NB4 (cell line): ENCODE data around the gene KLF7.

Source experiments
- DNase-seq: peaks from one replicate; pipeline ENCODE4 v3.0.0; 2010; ENCODE audit warnings: low read depth
- H3K4me3 ChIP-seq: one replicate; pipeline ENCODE4 v1.5.1; 2011; ENCODE audit warnings: mild to moderate bottlenecking, low read depth, low read length, moderate library complexity
- MYC ChIP-seq: IDR thresholded peaks from 2 replicates; pipeline ENCODE4 v1.6.1; 2011; ENCODE audit warnings: low read depth, low read length
- POLR2A ChIP-seq: IDR thresholded peaks from 2 replicates; pipeline ENCODE4 v1.6.1; 2011; ENCODE audit warnings: mild to moderate bottlenecking; ENCODE audit not compliant: insufficient read length; ENCODE audit errors: extremely low read depth
- TF ChIP-seq, protein P1 (sequence below): IDR thresholded peaks from one replicate; pipeline ENCODE4 v1.5.1; 2012; ENCODE audit warnings: low read depth, low read length
- TF ChIP-seq, protein P2 (sequence below): IDR thresholded peaks from 2 replicates; pipeline ENCODE4 v1.6.1; 2011; ENCODE audit warnings: low read depth, low read length

Gene KLF7

DNA sequence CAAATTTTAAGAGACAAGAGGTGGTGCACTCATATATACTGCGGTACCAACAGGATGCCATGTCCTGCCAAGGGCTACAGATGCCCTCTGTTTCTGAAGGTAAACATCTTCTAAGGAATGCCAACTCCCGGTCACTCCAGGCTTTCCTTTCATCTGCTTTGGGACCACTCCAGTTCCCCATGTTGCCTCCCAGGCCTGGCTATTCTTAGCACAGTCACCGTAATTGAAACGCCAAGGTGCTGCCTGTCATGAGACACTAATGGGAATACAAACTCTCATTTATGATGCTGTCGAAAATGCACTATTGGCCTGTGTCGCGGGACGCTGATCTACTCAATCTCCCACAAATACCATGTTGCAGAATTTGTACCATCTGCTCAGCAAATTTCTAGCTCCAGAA is 79.6 kb downstream of the KLF7 start:
- H3K4me3 ChIP-seq: no peak overlapping the region
- TF ChIP-seq, protein P1, sequence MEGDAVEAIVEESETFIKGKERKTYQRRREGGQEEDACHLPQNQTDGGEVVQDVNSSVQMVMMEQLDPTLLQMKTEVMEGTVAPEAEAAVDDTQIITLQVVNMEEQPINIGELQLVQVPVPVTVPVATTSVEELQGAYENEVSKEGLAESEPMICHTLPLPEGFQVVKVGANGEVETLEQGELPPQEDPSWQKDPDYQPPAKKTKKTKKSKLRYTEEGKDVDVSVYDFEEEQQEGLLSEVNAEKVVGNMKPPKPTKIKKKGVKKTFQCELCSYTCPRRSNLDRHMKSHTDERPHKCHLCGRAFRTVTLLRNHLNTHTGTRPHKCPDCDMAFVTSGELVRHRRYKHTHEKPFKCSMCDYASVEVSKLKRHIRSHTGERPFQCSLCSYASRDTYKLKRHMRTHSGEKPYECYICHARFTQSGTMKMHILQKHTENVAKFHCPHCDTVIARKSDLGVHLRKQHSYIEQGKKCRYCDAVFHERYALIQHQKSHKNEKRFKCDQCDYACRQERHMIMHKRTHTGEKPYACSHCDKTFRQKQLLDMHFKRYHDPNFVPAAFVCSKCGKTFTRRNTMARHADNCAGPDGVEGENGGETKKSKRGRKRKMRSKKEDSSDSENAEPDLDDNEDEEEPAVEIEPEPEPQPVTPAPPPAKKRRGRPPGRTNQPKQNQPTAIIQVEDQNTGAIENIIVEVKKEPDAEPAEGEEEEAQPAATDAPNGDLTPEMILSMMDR: no peak
- no peak for TF ChIP-seq POLR2A
- no peak for TF ChIP-seq MYC
- TF ChIP-seq, protein P2, sequence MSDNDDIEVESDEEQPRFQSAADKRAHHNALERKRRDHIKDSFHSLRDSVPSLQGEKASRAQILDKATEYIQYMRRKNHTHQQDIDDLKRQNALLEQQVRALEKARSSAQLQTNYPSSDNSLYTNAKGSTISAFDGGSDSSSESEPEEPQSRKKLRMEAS: no peak
- no peak for DNase-seq

DNA sequence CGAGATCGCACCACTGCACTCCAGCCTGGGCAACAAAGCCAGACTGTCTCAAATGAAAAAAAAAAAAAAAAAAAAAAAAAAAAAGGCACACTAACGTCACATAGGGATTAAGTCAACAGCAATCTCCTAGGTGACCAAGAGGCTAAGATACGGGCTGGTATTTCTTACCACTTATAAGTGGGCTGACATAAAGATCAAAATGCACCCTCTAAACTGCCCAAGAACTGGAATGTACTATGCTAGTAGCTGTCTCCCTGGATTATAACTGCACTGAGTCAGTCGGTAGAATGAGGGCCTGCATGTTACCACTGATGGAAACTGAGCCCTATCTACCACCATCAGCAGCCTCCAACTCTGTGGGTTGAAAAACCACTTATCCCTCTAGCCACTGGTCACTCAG is 80.6 kb downstream of the KLF7 start:
- TF ChIP-seq, protein P2: no peak
- TF ChIP-seq MYC (no peak), POLR2A (no peak)
- TF ChIP-seq, protein P1: no peak
- DNase-seq: no peak
- H3K4me3 ChIP-seq: no peak overlapping the region

DNA sequence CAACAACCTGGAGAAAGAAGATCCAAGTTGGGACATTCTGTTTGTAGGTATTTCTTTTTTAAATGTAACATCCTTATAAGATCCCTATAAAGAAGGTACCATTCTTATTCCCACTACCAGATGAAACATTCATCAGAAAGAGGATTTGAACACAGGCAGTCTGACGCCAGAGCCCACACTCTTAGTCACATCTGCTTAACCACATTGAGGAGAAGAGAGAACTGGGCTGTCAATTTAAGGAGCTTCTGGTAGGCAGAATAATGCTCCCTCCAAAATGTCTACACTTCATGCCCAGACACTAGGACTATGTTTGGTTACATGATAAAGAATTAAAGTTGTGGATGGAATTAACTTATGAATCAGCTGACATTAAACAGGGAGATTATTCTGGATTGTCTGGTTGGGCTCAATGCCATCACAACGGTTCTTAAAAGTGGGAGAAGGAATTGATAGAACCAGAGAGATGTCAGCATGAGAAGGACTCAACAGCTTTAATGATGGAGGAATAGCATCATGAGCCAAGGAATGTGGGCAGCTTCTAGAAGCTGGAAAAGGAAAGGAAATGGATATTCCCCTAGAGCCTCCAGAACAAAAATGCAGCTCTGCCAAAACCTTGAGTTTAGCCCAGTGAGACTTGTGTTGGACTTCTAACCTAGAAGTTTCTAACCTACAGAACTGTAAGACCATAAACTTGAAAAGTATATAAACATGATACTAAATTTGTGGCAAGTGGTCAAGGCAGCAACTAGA is 82.2 kb downstream of the KLF7 start:
- H3K4me3 ChIP-seq: no peak overlapping the region
- no peak for DNase-seq
- TF ChIP-seq, protein P1: no peak
- TF ChIP-seq POLR2A (no peak), MYC (no peak)
- TF ChIP-seq, protein P2: no peak

DNA sequence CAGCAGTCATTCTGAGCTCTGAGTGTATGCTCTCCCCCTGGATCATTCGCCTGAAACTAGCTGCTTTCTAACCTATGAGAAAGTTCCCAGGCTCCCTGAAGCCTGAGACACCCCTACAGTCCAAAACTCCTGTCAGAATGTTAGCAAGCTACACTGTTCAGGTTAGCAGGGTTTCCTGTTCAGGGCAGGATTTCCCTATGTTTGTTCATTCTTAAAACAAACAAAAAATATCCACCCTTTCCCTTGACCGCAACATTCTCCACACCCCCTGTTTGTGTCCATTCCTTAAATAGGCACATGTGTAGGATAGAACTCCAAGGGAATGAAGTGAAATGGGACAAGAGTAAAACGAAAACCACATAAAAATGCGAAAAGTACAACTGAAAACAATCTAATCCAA is 83.1 kb downstream of the KLF7 start:
- no peak overlapping the region for H3K4me3 ChIP-seq
- TF ChIP-seq, protein P1: no peak
- TF ChIP-seq, protein P2: no peak
- no peak for TF ChIP-seq MYC
- TF ChIP-seq POLR2A: no peak
- no peak for DNase-seq

DNA sequence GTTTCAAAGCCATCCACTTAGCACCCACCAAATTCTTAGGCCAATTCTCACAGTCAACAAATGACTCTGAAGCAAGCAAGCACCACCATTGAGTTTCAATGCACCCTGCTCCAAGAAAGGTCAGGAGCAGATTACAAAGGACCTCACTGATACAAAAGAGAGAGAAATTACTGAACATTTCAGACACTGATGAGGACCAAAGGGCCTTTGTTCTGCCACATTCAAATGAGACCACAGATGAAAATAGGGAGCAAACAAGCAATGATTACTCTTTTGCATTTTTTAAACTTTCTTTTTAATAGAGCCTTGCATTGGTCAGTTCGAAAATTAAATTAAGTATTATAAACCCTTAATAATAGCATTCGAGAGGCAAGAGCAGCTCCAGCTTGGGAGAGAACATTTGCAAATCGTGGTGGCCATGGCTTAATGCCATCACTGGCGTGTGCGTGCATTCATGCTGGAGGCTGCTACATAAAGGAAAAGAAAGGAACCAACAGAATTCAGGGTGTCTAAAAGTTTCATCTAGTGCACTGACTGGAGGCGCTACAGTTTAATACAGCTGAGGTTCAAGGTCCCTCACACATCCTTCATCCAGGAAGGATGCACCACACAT is 87.5 kb downstream of the KLF7 start:
- DNase-seq: no peak
- H3K4me3 ChIP-seq: no peak overlapping the region
- TF ChIP-seq, protein P2: no peak
- no peak for TF ChIP-seq MYC
- no peak for TF ChIP-seq POLR2A
- TF ChIP-seq, protein P1: no peak
